HG03378 (cell line): ENCODE results near the gene ELF1.
"Not testable (repeated sequence)": the region's sequence is repeated elsewhere in the genome, so short reads cannot be mapped to it uniquely, and the experiment has no call there.

Source experiments
- ATAC-seq: cut with Tn5 transposase; IDR thresholded peaks from one replicate; pipeline ENCODE4 v1.9.1; 2021; ENCODE audit warnings: mild to moderate bottlenecking, moderate library complexity; ENCODE audit not compliant: unreplicated experiment

Gene ELF1

DNA sequence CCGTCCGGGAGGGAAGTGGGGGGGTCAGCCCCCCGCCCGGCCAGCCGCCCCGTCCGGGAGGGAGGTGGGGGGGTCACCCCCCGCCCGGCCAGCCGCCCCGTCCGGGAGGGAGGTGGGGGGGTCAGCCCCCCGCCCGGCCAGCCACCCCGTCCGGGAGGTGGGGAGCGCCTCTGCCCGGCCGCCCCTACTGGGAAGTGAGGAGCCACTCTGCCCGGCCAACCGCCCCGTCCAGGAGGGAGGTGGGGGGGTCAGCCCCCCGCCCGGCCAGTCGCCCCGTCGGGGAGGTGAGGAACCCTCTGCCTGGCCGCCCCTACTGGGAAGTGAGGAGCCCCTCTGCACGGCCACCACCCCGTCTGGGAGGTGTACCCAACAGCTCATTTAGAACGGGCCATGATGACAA, 118.1 kb downstream of the ELF1 start:
- not testable (repeated sequence) for ATAC-seq

DNA sequence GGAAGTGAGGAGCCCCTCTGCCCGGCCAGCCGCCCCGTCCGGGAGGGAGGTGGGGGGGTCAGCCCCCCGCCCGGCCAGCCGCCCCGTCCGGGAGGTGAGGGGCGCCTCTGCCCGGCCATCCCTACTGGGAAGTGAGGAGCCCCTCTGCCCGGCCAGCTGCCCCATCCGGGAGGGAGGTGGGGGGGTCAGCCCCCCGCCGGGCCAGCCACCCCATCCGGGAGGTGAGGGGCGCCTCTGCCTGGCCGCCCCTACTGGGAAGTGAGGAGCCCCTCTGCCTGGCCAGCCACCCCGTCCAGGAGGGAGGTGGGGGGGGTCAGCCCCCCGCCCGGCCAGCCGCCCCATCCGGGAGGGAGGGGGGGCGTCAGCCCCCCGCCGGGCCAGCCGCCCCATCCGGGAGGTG, 118.5 kb downstream of the ELF1 start:
- ATAC-seq: not testable (repeated sequence)

DNA sequence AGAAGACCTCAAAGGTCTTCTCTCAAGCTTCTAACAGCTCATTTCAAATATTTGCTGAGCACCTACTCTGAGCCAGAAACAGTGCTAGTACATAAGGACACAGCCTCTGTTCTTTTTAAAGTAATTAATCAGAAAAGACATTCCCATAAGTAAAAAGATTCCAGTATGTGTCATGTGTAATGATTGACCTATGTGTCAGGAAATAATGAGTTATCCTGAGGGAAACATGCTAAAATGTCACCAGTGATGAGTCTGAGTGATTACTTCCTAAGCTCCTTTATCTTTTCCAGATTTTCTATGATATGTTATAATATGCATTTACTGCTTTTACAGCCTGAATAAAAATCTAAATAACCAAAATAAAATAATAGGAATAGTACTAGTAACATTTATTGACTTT, 122.1 kb downstream of the ELF1 start:
- ATAC-seq: no peak

DNA sequence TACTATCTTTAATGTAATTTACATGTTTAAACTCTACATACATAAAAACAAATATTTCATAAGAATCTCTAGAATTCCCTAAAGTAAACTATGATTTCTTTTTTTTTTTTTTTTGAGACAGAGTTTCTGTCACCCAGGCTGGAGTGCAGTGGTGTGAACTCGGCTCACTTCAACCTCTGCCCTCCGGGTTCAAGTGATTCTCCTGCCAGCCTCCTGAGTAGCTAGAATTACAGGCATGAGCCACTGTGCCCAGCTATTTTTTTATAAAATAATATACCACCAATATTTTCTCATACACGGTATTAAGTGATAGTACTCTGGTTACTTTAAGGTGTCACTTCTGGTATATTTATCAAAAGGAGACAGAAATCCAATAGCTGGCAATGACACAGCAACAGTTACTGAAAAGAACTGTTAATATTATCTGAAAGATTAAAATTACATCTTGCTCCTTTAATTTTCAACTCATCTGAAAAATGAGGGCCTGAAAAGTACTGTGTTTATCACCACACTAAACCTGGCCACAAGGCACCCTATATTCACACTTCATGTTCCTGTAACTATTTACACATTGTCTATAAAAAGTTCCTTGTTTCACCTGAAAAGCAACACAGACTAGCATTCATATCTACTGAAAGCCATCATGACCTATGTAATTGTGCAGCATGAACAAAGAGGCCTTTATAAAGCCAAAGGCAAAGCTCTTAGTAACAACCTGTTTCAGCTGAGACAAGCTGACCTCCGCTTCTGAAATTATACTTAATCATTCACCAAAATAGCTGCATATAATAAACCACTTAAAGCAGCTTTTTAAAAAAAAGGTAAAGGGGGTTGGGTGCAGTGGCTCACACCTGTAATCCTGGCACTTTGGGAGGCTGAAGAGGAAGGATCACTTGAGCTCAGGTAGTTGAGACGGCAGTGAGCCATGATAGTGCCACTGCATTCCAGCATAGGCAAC, 123.6 kb downstream of the ELF1 start:
- no peak for ATAC-seq

DNA sequence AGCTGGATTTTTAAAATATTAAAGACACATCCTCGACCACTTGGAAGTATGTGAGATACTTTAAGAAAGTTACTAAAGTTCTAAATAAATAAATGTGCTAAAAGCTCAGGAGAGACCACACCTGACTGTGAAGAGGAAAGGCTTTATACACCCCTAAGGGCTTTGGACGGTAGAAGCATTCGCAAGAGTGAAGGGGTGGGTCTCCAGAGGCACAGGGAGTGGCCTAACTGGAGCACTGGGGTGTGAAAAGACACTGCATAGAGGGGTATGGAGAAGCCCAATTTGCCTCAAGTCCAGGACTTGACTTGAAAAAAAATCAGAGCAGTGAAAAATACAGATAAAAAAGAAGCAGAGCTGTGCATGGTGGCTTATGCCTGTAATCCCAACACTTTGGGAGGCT, 125.5 kb downstream of the ELF1 start:
- ATAC-seq: not testable (repeated sequence)

DNA sequence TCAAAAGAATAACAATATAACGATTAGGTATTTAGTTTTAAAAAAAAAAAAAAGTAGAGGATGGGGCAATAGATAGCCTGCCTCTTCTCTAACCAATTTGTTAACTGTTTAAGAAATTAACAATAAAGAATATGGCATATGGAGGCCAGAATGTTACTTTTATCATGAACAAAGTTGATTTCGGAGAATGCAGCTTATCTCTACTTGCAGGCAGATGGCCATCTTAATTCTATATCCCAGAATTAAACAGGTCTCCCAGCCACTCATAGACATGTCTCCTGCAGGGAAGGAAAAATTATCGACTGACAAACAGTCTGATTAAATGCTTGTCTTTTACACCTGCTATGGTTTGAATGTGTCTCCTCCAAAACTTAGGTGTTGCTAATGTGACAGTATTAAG, 133.1 kb downstream of the ELF1 start:
- no peak for ATAC-seq

DNA sequence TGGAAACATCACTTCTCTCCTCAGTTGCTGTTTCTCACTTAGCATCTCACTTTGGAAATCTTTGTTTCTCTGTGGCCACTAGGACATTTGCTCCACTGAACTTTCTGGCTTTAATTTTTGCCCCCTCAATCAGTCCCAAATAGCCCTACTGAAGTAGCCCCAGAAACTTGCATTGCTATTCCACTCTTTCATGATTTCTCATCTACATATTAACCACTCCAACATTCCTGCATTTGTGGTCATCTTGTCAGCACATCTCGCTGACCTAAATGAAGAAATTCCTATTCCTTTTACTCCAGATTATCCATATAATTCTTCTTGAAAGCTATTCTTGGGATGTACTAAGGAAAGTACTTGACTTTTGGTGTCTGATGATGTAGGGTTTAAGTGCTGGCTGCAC, 134.9 kb downstream of the ELF1 start:
- ATAC-seq: not testable (repeated sequence)
